Peyer's patch (tissue), 4 donors: ENCODE results near the gene STXBP5L.

Source experiments
- CTCF ChIP-seq, 6 experiments: fragments of 450-650 bp in 4 of 6; fragments of 200-600 bp in 2 of 6; sonication (generic) in 1 of 6; IDR thresholded peaks; one replicate each; pipeline ENCODE4 v1.5.1; 2017 to 2019; ENCODE audit warnings: antibody characterized with exemption in 6 of 6, mild to moderate bottlenecking in 3 of 6, moderate library complexity in 1 of 6
- POLR2A ChIP-seq, 2 donors: fragments of 450-650 bp; IDR thresholded peaks; one replicate each; pipeline ENCODE4 v1.5.1; 2017; ENCODE audit warnings: antibody characterized with exemption in 2 of 2, mild to moderate bottlenecking in 2 of 2, moderate library complexity in 2 of 2

GRCh38 chr3:121274411-121274810 lies 366.4 kb downstream of the STXBP5L start:
- TF ChIP-seq POLR2A (IDR thresholded peaks at IDR 0.05) = no peak
- no peak for TF ChIP-seq CTCF (IDR thresholded peaks at IDR 0.05)
